ENCODE results near the gene GAREM1.

The GAREM1 gene

GRCh38 chr18:32425466-32425865, 45.2 kb downstream of the GAREM1 start:
- in situ Hi-C loops (cut with MboI; ENCODE audit: low sequenced_read_pairs) = no loop called here

GRCh38 chr18:32424696-32425095, 46.0 kb downstream of the GAREM1 start:
- in situ Hi-C loops (cut with MboI; ENCODE audit: low sequenced_read_pairs) = no loop called here

- in situ Hi-C loops (cut with MboI; ENCODE audit: low sequenced_read_pairs) = no loop called here
Measured at GRCh38 chr18:32422978-32423740, 47.5 kb downstream of the GAREM1 start.

- in situ Hi-C loops (cut with MboI; ENCODE audit: low sequenced_read_pairs) = no loop called here
Measured at GRCh38 chr18:32422201-32422600, 48.5 kb downstream of the GAREM1 start.

GRCh38 chr18:32420084-32420750, 50.5 kb downstream of the GAREM1 start:
- in situ Hi-C loops (cut with MboI; ENCODE audit: low sequenced_read_pairs) = no loop called here

- in situ Hi-C loops (cut with MboI; ENCODE audit: low sequenced_read_pairs) = no loop called here
Measured at GRCh38 chr18:32418148-32418547, 52.5 kb downstream of the GAREM1 start.

- in situ Hi-C loops (cut with MboI; ENCODE audit: low sequenced_read_pairs) = no loop called here
Measured at GRCh38 chr18:32405588-32405987, 65.1 kb downstream of the GAREM1 start.

- in situ Hi-C loops (cut with MboI; ENCODE audit: low sequenced_read_pairs) = no loop called here
Measured at GRCh38 chr18:32401621-32402020, 69.1 kb downstream of the GAREM1 start.

GRCh38 chr18:32393407-32393806, 77.3 kb downstream of the GAREM1 start:
- in situ Hi-C loops (cut with MboI; ENCODE audit: low sequenced_read_pairs) = no loop called here

- in situ Hi-C loops (cut with MboI; ENCODE audit: low sequenced_read_pairs) = no loop called here
Measured at GRCh38 chr18:32391126-32391525, 79.6 kb downstream of the GAREM1 start.

- in situ Hi-C loops (cut with MboI; ENCODE audit: low sequenced_read_pairs) = no loop called here
Measured at GRCh38 chr18:32389858-32390257, 80.8 kb downstream of the GAREM1 start.

GRCh38 chr18:32389191-32389590, 81.5 kb downstream of the GAREM1 start:
- in situ Hi-C loops (cut with MboI; ENCODE audit: low sequenced_read_pairs) = no loop called here

GRCh38 chr18:32386471-32386870, 84.2 kb downstream of the GAREM1 start:
- in situ Hi-C loops (cut with MboI; ENCODE audit: low sequenced_read_pairs) = no loop called here

- in situ Hi-C loops (cut with MboI; ENCODE audit: low sequenced_read_pairs) = no loop called here
Measured at GRCh38 chr18:32383050-32383819, 87.4 kb downstream of the GAREM1 start.

- in situ Hi-C loops (cut with MboI; ENCODE audit: low sequenced_read_pairs) = no loop called here
Measured at GRCh38 chr18:32381761-32382160, 88.9 kb downstream of the GAREM1 start.

- in situ Hi-C loops (cut with MboI; ENCODE audit: low sequenced_read_pairs) = no loop called here
Measured at GRCh38 chr18:32380559-32380958, 90.1 kb downstream of the GAREM1 start.

- in situ Hi-C loops (cut with MboI; ENCODE audit: low sequenced_read_pairs) = no loop called here
Measured at GRCh38 chr18:32379891-32380290, 90.8 kb downstream of the GAREM1 start.

- in situ Hi-C loops (cut with MboI; ENCODE audit: low sequenced_read_pairs) = no loop called here
Measured at GRCh38 chr18:32378705-32379104, 92.0 kb downstream of the GAREM1 start.

- in situ Hi-C loops (cut with MboI; ENCODE audit: low sequenced_read_pairs) = no loop called here
Measured at GRCh38 chr18:32373995-32374394, 96.7 kb downstream of the GAREM1 start.

GRCh38 chr18:32373505-32373904, 97.2 kb downstream of the GAREM1 start:
- in situ Hi-C loops (cut with MboI; ENCODE audit: low sequenced_read_pairs) = no loop called here

GRCh38 chr18:32372381-32373061, 98.2 kb downstream of the GAREM1 start:
- in situ Hi-C loops (cut with MboI; ENCODE audit: low sequenced_read_pairs) = no loop called here
